Activated B cell treated with CpG ODN at 0.5 μM for 24 hours (primary cell): ENCODE measurements around the gene PPAN. TPM values are rescaled to one million over a fixed set of nuclear protein-coding genes. Genes with fewer than 3 reads are reported as not detected.

Experiments used
- ATAC-seq: fragments of 200-7000 bp; cut with Tn5 transposase; one replicate; pipeline ENCODE4 v1.10.0; 2021; ENCODE audit warnings: low read depth, mild to moderate bottlenecking, moderate library complexity
- CTCF ChIA-PET: fragments of 350-600 bp; sonication (Branson Sonifier 250); formaldehyde crosslinking; loops from one replicate; lab custom pipeline; 2021; ENCODE audit warnings: antibody characterized with exemption; lab: Charles Lee
- POLR2A ChIA-PET: fragments of 350-600 bp; sonication (Branson Sonifier 250); formaldehyde crosslinking; loops from one replicate; lab custom pipeline; 2021; ENCODE audit warnings: antibody characterized with exemption; lab: Charles Lee
- DNase-seq: peaks from one replicate; pipeline ENCODE4 v3.0.0; 2022
- H3K27ac Mint-ChIP-seq: one replicate; pipeline ENCODE4 v1.8.0; 2020; ENCODE audit warnings: mixed read lengths
- H3K27me3 Mint-ChIP-seq: one replicate; pipeline ENCODE4 v1.8.0; 2021; ENCODE audit warnings: mixed read lengths
- H3K36me3 Mint-ChIP-seq: one replicate; pipeline ENCODE4 v1.8.0; 2021; ENCODE audit warnings: low read depth, mixed read lengths
- H3K4me1 Mint-ChIP-seq: one replicate; pipeline ENCODE4 v1.8.0; 2021; ENCODE audit warnings: mixed read lengths
- H3K4me3 Mint-ChIP-seq: one replicate; pipeline ENCODE4 v1.8.0; 2020; ENCODE audit warnings: mild to moderate bottlenecking, mixed read lengths
- H3K9me3 Mint-ChIP-seq: one replicate; pipeline ENCODE4 v1.8.0; 2020; ENCODE audit warnings: mixed read lengths
- CTCF ChIP-seq: fragments of 200-600 bp; IDR thresholded peaks from one replicate; pipeline ENCODE4 v1.8.0; 2022; ENCODE audit warnings: antibody characterized with exemption, mild to moderate bottlenecking
- intact Hi-C: fragments of 100-400 bp; cut with micrococcal nuclease; formaldehyde crosslinking; loops from one replicate; pipeline ENCODE4 v1.15.1; 2024
- total RNA-seq: library from RNA; stranded (reverse); gene quantifications from 2 replicates; pipeline ENCODE4 v1.2.3, GENCODE V29; 2022

PPAN gene
- total RNA-seq, 1 donor from 2014 or later, result 119 TPM

DNA sequence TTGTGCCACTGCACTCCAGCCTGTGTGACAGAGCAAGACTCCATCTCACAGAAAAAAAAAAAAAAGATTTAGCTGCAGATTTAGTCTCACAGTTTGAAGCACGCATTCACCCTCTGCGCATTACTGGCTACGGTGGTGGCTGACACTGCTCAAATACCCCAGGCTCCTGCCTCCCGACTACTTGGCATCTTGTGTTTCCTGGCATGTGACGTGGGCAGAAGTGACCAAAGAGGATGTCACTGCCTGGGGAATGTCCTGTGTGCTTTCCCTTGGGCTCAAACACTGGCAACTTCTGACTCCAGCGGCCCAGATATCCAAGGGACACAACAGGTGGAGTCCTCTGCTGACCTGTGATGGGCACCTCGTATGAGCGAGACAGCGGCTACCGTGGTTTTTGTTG lies 38.2 kb downstream of the PPAN start:
- H3K9me3 Mint-ChIP-seq, result no peaks in the 10 kb centered on the region
- H3K4me3 Mint-ChIP-seq, result no peak overlapping the region
- no peak for TF ChIP-seq CTCF
- intact Hi-C loops, result no loop called here
- no peaks in the 10 kb centered on the region for H3K27me3 Mint-ChIP-seq
- H3K4me1 Mint-ChIP-seq, result no peaks in the 10 kb centered on the region
- H3K27ac Mint-ChIP-seq, result no peak overlapping the region
- ChIA-PET POLR2A (no interaction called here), CTCF (interaction anchor here (1.3 kb wide), 1 partner anchor 106 kb away, joined by 3 read pairs; no protein-coding TSS in a partner anchor)
- DNase-seq, result no peak
- ATAC-seq, result no peak
- peaks cover 82% of the 10 kb centered on the region for H3K36me3 Mint-ChIP-seq

GRCh38 chr19:10145031-10145430 lies 38.9 kb downstream of the PPAN start:
- DNase-seq (no peak), ATAC-seq (no peak)
- Mint-ChIP-seq H3K36me3 (peaks cover 82% of the 10 kb centered on the region), H3K9me3 (no peaks in the 10 kb centered on the region), H3K4me1 (no peaks in the 10 kb centered on the region), H3K27ac (no peak overlapping the region), H3K4me3 (no peak overlapping the region), H3K27me3 (no peaks in the 10 kb centered on the region)
- POLR2A ChIA-PET, result no interaction called here
- CTCF ChIA-PET, result interaction anchor here (1.3 kb wide), 1 partner anchor 105 kb away, joined by 3 read pairs; no protein-coding TSS in a partner anchor
- intact Hi-C loops, result no loop called here
- TF ChIP-seq CTCF, result no peak

- POLR2A ChIA-PET, result no interaction called here
- intact Hi-C loops, result no loop called here
- H3K27ac Mint-ChIP-seq, result no peak overlapping the region
- CTCF ChIA-PET, result no interaction called here
- no peak for ATAC-seq
- no peaks in the 10 kb centered on the region for H3K9me3 Mint-ChIP-seq
- H3K27me3 Mint-ChIP-seq, result no peaks in the 10 kb centered on the region
- H3K4me3 Mint-ChIP-seq, result no peak overlapping the region
- H3K36me3 Mint-ChIP-seq, result peaks cover 82% of the 10 kb centered on the region
- H3K4me1 Mint-ChIP-seq, result no peaks in the 10 kb centered on the region
- no peak for TF ChIP-seq CTCF
- DNase-seq, result no peak
Observed at GRCh38 chr19:10146142-10146541, 40.0 kb downstream of the PPAN start.

- no peak overlapping the region for H3K4me3 Mint-ChIP-seq
- ATAC-seq, result no peak
- no peaks in the 10 kb centered on the region for H3K9me3 Mint-ChIP-seq
- no peaks in the 10 kb centered on the region for H3K27me3 Mint-ChIP-seq
- ChIA-PET CTCF (no interaction called here), POLR2A (no interaction called here)
- H3K4me1 Mint-ChIP-seq, result no peaks in the 10 kb centered on the region
- H3K27ac Mint-ChIP-seq, result no peak overlapping the region
- peaks cover 80% of the 10 kb centered on the region for H3K36me3 Mint-ChIP-seq
- intact Hi-C loops, result no loop called here
- no peak for DNase-seq
- TF ChIP-seq CTCF, result no peak
Observed at GRCh38 chr19:10149427-10149826, 43.3 kb downstream of the PPAN start.

DNA sequence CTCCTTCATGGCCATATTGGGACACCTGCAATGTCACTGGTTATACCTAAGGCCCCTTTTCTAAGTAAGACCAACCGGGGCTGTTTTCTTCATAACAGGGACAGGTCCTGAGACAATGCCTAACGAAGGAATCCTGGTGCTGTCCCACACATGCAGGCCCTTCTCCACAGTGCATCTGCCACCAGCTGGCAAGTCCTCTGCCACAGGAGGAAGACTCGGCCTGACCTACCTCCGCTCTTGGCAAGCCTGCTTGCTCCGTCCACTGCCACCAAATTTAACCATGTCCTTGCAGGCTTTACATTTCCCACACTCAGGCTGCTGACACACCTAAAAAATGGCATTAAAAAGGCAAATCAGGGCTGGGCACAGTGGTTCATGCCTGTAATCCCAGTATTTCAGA lies 45.4 kb downstream of the PPAN start:
- TF ChIP-seq CTCF, result no peak
- Mint-ChIP-seq H3K27ac (no peak overlapping the region), H3K9me3 (no peaks in the 10 kb centered on the region), H3K4me1 (no peaks in the 10 kb centered on the region), H3K27me3 (no peaks in the 10 kb centered on the region), H3K36me3 (peaks cover 79% of the 10 kb centered on the region), H3K4me3 (no peak overlapping the region)
- ChIA-PET CTCF (interaction anchor here (1.0 kb wide), 1 partner anchor 99 kb away, joined by 3 read pairs; no protein-coding TSS in a partner anchor), POLR2A (no interaction called here)
- DNase-seq (no peak), ATAC-seq (no peak)
- intact Hi-C loops, result no loop called here
